SK-N-SH (cell line): ENCODE measurements around the gene FXYD2. TPM values are rescaled to one million over a fixed set of nuclear protein-coding genes. Genes with fewer than 3 reads are reported as not detected.
"Not testable (repeated sequence)": the region's sequence is repeated elsewhere in the genome, so short reads cannot be mapped to it uniquely, and the experiment has no call there.

Experiments used
- CTCF ChIA-PET: fragments of 300-600, 350-600 bp; formaldehyde crosslinking; extraction: SDS; loops from one replicate; lab custom pipeline; 2021; lab: Yijun Ruan, JAX
- POLR2A ChIA-PET: fragments of 350-600 bp; sonication (Branson Sonifier 250); formaldehyde crosslinking; extraction: SDS; loops from one replicate; lab custom pipeline; 2020; ENCODE audit warnings: antibody characterized with exemption, inconsistent platforms; lab: Yijun Ruan, JAX
- DNase-seq: peaks from one replicate; pipeline ENCODE4 v3.0.0; 2012
- H2AFZ ChIP-seq: fragments of 200-600 bp; sonication (generic); 2 replicates; pipeline ENCODE4 v1.8.1; 2016; ENCODE audit warnings: antibody characterized with exemption, mild to moderate bottlenecking, low read depth
- H3F3A ChIP-seq: fragments of 200-600 bp; sonication (generic); replicated peaks from 2 replicates; pipeline ENCODE3; 2016; ENCODE audit warnings: antibody characterized with exemption, mild to moderate bottlenecking; ENCODE audit not compliant: insufficient read depth
- H3K27ac ChIP-seq, 2 experiments: fragments of 200-500 bp in 1 of 2; fragments of 200-600 bp in 1 of 2; sonication (Bioruptor generic) in 1 of 2; sonication (generic), shearing (Covaris generic) in 1 of 2; 2 replicates each; pipeline versions ENCODE4 v1.5.1 to v1.6.1; 2014 to 2016; ENCODE audit warnings: low read depth in 2 of 2, inconsistent platforms in 1 of 2, low read length in 1 of 2, mild to moderate bottlenecking in 1 of 2, mixed read lengths in 1 of 2
- H3K27me3 ChIP-seq: fragments of 200-600 bp; sonication (generic), shearing (Covaris generic); 2 replicates; pipeline ENCODE4 v1.6.1; 2016; ENCODE audit warnings: mixed run types; ENCODE audit not compliant: insufficient read depth
- H3K36me3 ChIP-seq, 2 experiments: fragments of 200-500 bp in 1 of 2; fragments of 200-600 bp in 1 of 2; sonication (Bioruptor generic) in 1 of 2; sonication (generic) in 1 of 2; replicated peaks in 1 of 2; 2 replicates each; pipeline versions ENCODE3 to v1.5.1; 2014 to 2016; ENCODE audit warnings: low read length in 1 of 2, mild to moderate bottlenecking in 1 of 2; ENCODE audit not compliant: insufficient read depth in 2 of 2, control insufficient read depth in 1 of 2
- H3K4me1 ChIP-seq, 2 experiments: fragments of 200-500 bp in 1 of 2; fragments of 200-600 bp in 1 of 2; sonication (Bioruptor generic) in 1 of 2; sonication (generic), shearing (Covaris generic) in 1 of 2; 2 replicates each; pipeline versions ENCODE4 v1.5.1 to v1.6.1; 2014 to 2016; ENCODE audit warnings: low read depth in 1 of 2, low read length in 1 of 2, mixed run types in 1 of 2; ENCODE audit not compliant: insufficient read depth in 2 of 2, control insufficient read depth in 1 of 2
- H3K4me2 ChIP-seq: fragments of 200-600 bp; sonication (generic), shearing (Covaris generic); 2 replicates; pipeline ENCODE4 v1.6.1; 2017; ENCODE audit warnings: mixed run types
- H3K4me3 ChIP-seq, 2 experiments: fragments of 200-500 bp in 1 of 2; fragments of 200-600 bp in 1 of 2; sonication (Bioruptor generic) in 1 of 2; sonication (generic), shearing (Covaris generic) in 1 of 2; 2 replicates each; pipeline versions ENCODE4 v1.5.1 to v1.8.1; 2014 to 2016; ENCODE audit warnings: low read depth in 2 of 2, inconsistent platforms in 1 of 2, low read length in 1 of 2, mild to moderate bottlenecking in 1 of 2, mixed read lengths in 1 of 2, moderate library complexity in 1 of 2
- H3K79me2 ChIP-seq: fragments of 200-600 bp; sonication (generic); 2 replicates; pipeline ENCODE4 v1.8.1; 2017; ENCODE audit warnings: mild to moderate bottlenecking; ENCODE audit not compliant: insufficient read depth
- H3K9ac ChIP-seq: fragments of 200-600 bp; sonication (generic); 2 replicates; pipeline ENCODE4 v1.6.1; 2017; ENCODE audit warnings: mixed run types
- H3K9me2 ChIP-seq: fragments of 200-600 bp; sonication (generic); 2 replicates; pipeline ENCODE4 v1.6.1; 2017; ENCODE audit warnings: mixed run types
- H3K9me3 ChIP-seq: fragments of 200-600 bp; sonication (generic); 2 replicates; pipeline ENCODE4 v1.6.1; 2017; ENCODE audit warnings: mixed run types, mild to moderate bottlenecking, moderate library complexity
- H4K20me1 ChIP-seq: fragments of 200-600 bp; sonication (generic); 2 replicates; pipeline ENCODE4 v1.6.1; 2017; ENCODE audit warnings: mild to moderate bottlenecking, mixed run types; ENCODE audit not compliant: insufficient read depth
- ELF1 ChIP-seq: IDR thresholded peaks from 2 replicates; pipeline ENCODE4 v1.4.0; 2012
- EP300 ChIP-seq, 2 experiments: IDR thresholded peaks; 2 replicates each; pipeline versions ENCODE4 v1.4.0 to v1.6.1; 2012; ENCODE audit warnings: borderline replicate concordance in 1 of 2, low read depth in 1 of 2, low read length in 1 of 2
- FOXJ3 ChIP-seq: sonication (generic); formaldehyde crosslinking; IDR thresholded peaks from 2 replicates; pipeline ENCODE4 v1.5.1; 2020; ENCODE audit warnings: mild to moderate bottlenecking, missing genetic modification reagents
- POLR2AphosphoS5 ChIP-seq: IDR thresholded peaks from 2 replicates; pipeline ENCODE4 v1.6.1; 2012; ENCODE audit warnings: low read depth, low read length
- SMC3 ChIP-seq: IDR thresholded peaks from 2 replicates; pipeline ENCODE4 v1.6.1; 2012; ENCODE audit warnings: low read depth, low read length, improper control_type of control experiment
- TCF12 ChIP-seq: IDR thresholded peaks from 2 replicates; pipeline ENCODE4 v1.4.0; 2012
- WGBS: methylation state at CpG from one replicate; pipeline ENCODE4 v1.1.6; 2017; ENCODE audit warnings: low lambda C conversion rate; 5-methylcytosine and 5-hydroxymethylcytosine counted together
- polyA plus RNA-seq, 3 experiments: library from polyadenylated mRNA; depleted of rRNA; stranded (reverse); fragments of >200 nt; gene quantifications; 2 replicates each; pipeline ENCODE4 v1.2.3, GENCODE V29; 2012
- TF ChIP-seq, protein P1 (sequence below): IDR thresholded peaks from 2 replicates; pipeline ENCODE4; 2012
- TF ChIP-seq, protein P2 (sequence below): IDR thresholded peaks from 2 replicates; pipeline ENCODE4 v1.6.1; 2012; ENCODE audit warnings: mild to moderate bottlenecking, low read depth, low read length, moderate library complexity

FXYD2 gene
- polyA plus RNA-seq, 1 of the 3 experiments (the other 2 are of a cell fraction): not detected

DNA sequence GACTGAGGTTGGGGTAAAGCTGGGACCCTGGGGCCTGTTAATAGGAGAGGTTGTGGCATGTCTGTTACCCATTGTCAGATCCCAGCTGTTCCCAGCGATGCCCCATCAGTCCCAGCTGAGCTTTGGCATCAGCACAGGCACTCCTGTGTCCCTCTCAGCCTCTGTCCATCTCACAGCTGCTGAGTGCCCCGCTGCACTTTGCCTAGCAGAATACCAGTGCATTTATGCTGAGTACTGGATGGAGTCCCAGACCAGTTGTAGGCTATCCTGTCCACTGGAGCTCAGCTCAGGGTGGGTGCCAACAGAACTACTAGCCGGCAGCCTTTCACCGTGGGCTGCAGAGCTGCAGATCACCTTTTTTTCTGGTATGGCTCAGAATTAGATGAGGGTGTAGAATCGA, 42.0 kb upstream of the FXYD2 start:
- H3K4me1 ChIP-seq: peaks cover 0 to 44% of the 10 kb centered on the region in 2 experiments; a peak in 2 of 4 replicates
- H3K27ac ChIP-seq: no peak overlapping the region
- no peak for DNase-seq
- POLR2A ChIA-PET: no interaction called here
- no peaks in the 10 kb centered on the region for H3K9me3 ChIP-seq
- H2AFZ ChIP-seq: no peak overlapping the region
- no peaks in the 10 kb centered on the region for H3F3A ChIP-seq
- TF ChIP-seq SMC3: no peak
- TF ChIP-seq, protein P1, sequence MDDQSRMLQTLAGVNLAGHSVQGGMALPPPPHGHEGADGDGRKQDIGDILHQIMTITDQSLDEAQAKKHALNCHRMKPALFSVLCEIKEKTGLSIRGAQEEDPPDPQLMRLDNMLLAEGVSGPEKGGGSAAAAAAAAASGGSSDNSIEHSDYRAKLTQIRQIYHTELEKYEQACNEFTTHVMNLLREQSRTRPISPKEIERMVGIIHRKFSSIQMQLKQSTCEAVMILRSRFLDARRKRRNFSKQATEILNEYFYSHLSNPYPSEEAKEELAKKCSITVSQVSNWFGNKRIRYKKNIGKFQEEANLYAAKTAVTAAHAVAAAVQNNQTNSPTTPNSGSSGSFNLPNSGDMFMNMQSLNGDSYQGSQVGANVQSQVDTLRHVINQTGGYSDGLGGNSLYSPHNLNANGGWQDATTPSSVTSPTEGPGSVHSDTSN: no peak
- TF ChIP-seq, protein P2, sequence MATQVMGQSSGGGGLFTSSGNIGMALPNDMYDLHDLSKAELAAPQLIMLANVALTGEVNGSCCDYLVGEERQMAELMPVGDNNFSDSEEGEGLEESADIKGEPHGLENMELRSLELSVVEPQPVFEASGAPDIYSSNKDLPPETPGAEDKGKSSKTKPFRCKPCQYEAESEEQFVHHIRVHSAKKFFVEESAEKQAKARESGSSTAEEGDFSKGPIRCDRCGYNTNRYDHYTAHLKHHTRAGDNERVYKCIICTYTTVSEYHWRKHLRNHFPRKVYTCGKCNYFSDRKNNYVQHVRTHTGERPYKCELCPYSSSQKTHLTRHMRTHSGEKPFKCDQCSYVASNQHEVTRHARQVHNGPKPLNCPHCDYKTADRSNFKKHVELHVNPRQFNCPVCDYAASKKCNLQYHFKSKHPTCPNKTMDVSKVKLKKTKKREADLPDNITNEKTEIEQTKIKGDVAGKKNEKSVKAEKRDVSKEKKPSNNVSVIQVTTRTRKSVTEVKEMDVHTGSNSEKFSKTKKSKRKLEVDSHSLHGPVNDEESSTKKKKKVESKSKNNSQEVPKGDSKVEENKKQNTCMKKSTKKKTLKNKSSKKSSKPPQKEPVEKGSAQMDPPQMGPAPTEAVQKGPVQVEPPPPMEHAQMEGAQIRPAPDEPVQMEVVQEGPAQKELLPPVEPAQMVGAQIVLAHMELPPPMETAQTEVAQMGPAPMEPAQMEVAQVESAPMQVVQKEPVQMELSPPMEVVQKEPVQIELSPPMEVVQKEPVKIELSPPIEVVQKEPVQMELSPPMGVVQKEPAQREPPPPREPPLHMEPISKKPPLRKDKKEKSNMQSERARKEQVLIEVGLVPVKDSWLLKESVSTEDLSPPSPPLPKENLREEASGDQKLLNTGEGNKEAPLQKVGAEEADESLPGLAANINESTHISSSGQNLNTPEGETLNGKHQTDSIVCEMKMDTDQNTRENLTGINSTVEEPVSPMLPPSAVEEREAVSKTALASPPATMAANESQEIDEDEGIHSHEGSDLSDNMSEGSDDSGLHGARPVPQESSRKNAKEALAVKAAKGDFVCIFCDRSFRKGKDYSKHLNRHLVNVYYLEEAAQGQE: no peak
- TF ChIP-seq FOXJ3 (CRISPR knock-in tag): no peak
- TF ChIP-seq ELF1: no peak
- no peak for TF ChIP-seq POLR2AphosphoS5
- TF ChIP-seq EP300 (IDR thresholded peaks at IDR 0.05; ENCODE audit: borderline replicate concordance in 1 of 2, low read depth in 1 of 2, low read length in 1 of 2): no peak
- TF ChIP-seq TCF12: no peak
- TF ChIP-seq, all 33 proteins: peak for 0
- no peak overlapping the region for H3K4me3 ChIP-seq
- H3K79me2 ChIP-seq: no peaks in the 10 kb centered on the region
- no peak overlapping the region for H3K9ac ChIP-seq
- WGBS: 38% methylated on average over 5 of the region's 5 CpGs
- CTCF ChIA-PET: interaction anchor here (0.6 to 5.5 kb wide), 3 partner anchors 12 to 80 kb away, joined by 3 to 33 read pairs (median 4); no protein-coding TSS in a partner anchor
- no peaks in the 10 kb centered on the region for H3K36me3 ChIP-seq
- no peaks in the 10 kb centered on the region for H3K9me2 ChIP-seq
- H3K4me2 ChIP-seq: no peak overlapping the region
- peaks cover 5% of the 10 kb centered on the region; the same call in 1 of the 2 replicates for H3K27me3 ChIP-seq
- no peaks in the 10 kb centered on the region for H4K20me1 ChIP-seq

DNA sequence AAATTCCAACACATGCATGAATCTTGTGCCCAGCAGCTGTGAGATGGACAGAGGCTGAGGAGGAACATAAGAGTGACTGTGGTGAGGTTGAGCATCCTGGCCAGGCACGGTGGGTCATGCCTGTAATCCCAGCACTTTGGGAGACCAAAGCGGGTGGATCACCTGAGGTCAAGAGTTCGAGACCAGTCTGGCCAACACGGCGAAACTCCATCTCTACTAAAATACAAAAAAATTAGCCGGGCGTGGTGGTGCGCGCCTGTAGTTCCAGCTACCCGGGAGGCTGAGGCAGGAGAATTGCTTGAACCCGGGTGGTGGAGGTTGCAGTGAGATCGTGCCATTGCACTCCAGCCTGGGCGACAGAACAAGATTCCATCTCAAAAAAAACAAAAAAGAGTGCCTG, 41.0 kb upstream of the FXYD2 start:
- H3K27me3 ChIP-seq, H3K36me3 ChIP-seq, H4K20me1 ChIP-seq, H3K4me3 ChIP-seq, H3K9me2 ChIP-seq, POLR2A ChIA-PET, H3K27ac ChIP-seq, DNase-seq, H2AFZ ChIP-seq, H3F3A ChIP-seq, H3K9me3 ChIP-seq, H3K4me2 ChIP-seq, H3K9ac ChIP-seq, H3K79me2 ChIP-seq: not testable (repeated sequence)
- WGBS: 62% methylated on average over 13 of the region's 13 CpGs
- CTCF ChIA-PET: interaction anchor here (1.2 to 5.5 kb wide), 3 partner anchors 22 to 47 kb away, joined by 3 to 33 read pairs (median 3); no protein-coding TSS in a partner anchor
- H3K4me1 ChIP-seq: peaks cover 0 to 44% of the 10 kb centered on the region in 2 experiments; a peak in 2 of 4 replicates
